Dedifferentiated amniotic fluid mesenchymal stem cell (primary cell): Measurements from ENCODE around the gene KRT12.

ENCODE experiments used
- DNase-seq: peaks from one replicate; pipeline ENCODE4 v3.0.0-alpha.2; 2016; ENCODE audit errors: extremely low spot score

The KRT12 gene

DNA sequence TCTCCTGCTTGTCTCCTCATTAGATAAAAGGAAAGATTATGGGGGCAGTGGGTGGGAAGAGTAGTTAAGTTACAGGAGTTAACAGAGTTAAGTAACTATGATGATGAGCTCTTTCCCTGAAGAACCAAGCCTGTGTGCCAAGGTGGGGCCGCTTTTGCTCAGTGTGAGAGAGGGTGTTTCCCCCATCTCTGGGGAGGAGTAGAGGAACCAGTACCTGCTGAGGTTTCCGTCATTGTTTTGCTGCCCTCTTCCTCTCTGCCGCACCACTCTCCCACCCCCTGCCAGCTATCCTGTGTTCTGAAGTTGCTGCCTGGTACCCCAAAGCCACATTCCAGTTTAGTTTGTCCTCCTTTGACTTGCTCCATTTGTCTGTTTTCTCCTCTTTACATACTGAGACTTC, 23.8 kb downstream of the KRT12 start:
- DNase-seq, result no peak

DNA sequence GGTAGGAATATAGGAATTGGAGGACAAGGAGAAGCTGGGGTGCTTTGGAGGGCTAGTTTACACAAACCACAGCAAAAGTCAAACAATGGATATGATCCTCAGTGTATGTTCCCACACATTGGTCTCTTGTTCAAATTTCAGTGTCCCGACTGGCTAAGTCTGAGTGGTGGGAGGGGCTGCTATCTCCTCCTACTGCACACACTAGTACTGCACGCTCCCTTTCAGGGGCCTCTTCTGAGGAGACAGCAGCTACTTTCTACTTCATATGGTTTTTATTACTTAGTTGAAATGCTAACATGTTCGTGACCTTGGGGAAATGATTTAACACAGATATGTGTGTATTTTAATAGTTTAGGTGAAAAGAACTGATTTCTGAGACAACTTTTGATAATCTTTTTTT, 25.8 kb downstream of the KRT12 start:
- peak; percentile 26 for DNase-seq

DNA sequence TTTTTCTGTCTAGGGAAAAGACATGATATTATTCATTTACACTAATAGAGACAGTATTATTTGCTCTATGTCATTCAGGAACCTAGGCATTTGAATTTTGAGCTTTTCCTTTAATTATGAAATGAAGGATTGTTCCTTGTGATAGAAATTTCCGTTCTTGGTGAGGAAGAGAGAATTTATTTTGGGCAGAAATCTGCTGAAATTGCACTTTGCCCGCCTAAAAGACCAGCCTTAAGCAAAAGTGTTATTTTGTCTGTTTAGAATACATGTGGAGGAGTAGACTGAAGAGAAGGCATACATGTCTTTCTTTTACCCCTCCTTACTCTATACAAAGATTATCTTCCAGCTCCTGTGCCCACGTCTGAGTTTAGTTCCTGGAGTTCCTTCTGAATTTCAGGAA, 27.8 kb downstream of the KRT12 start:
- DNase-seq, result no peak

DNA sequence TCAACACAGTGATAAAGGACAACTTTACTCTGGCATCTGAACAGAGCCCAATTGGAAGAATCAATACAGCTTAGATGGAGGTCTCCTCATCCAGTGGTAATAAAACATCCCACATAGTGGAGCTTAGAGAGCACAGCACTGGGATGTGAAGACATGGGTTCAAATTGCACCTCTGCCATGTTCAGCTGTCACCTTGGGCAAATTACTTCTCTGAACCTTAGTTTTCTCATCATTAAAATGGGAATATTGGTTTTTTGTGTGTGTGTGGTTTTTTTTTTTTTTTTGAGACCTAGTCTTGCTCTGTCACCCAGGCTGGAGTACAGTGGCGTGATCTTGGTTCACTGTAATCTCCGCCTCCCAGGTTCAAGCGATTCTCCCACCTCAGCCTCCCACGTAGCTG, 31.0 kb downstream of the KRT12 start:
- no peak for DNase-seq

DNA sequence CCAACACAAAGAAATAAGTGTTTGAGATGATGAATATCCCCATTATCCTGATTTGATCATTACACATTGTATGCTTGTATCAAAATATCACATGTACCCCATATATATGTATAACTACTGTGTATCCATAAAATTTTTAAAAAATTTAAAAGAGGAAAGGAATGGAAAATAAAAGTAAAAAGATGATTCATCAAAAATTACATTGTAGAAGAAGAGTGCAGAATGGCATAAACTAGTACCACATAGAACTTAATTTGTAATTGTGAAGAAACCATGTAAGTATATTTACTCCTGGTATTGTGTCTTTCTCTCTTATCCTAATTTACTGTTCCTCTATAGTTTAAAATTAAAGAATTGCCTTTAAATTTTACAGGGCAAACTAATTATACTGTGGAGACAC, 33.1 kb downstream of the KRT12 start:
- no peak for DNase-seq

DNA sequence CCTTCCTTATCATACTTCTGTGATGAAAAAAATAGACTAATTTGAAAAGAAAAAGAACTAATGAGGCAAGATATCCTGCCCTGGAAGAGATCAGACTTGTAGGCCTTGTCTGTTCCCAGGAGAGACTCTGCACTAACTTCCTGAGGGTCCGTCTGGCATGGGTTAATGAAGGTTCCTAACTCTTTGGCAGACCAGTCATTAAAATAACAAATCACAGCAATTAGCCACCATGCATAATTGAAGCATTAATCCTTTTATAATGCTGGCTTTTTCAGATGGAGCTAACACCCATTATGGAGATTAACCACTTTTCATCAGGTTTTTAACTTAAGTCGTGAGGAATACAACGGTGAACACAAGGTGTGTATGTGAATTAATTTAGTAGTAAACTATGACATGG, 34.2 kb downstream of the KRT12 start:
- no peak for DNase-seq

DNA sequence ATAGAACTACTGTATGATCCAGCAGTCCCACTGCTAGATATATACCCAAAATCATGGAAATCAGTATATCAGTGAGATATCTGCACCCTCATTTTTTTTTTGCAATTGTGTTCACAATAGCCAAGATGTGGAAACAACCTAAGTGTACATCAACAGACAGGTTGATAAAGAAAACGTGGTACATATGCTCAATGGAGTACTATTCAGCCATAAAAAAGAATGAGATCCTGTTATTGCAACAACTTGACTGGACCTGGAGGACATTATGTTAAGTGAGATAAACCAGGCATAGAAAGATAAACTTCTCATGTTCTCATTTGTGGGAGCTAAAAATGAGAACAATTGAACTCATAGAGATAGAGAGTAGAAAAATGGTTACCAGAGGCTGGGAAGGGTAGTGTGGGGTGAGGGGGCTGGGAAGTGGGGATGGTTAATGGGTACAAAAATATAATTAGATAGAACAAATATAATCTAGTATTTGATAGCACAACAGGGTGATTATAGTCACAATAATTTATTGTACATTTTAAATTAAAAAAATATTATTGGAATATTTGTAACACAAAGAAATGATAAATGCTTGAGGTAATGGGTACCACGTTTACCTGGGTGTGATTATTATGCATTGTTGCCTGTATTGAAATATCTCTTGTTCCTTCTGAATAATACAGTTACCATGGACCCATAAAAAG, 36.8 kb downstream of the KRT12 start:
- DNase-seq, result no peak

DNA sequence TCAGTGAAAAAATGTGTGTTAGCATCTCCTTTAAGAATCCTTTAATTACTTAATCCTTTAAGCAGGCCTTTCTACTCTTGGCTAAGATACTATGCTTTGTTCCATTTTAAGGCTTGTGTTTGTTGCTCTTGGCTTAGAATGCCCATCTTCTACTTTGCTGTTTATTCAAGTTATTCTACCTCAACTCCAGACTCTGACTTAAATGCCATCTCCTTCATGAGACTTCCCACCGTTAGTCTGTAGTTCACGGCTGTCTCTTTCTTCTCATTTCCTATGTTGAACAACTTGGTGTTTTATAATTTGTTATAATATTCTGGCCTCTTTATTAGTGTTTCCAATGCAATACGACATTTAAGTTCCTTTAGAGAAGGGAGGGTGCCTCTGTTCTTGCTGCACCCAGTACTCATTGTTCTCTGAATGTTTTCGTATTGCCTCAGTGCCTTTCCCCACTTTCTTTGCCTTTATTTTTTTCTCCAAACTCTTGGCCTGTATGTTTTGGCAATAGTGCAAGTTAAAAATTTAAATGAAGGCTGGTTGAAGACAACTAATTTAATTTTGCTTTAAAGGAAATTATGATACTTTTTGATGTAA, 38.5 kb downstream of the KRT12 start:
- DNase-seq, result no peak

DNA sequence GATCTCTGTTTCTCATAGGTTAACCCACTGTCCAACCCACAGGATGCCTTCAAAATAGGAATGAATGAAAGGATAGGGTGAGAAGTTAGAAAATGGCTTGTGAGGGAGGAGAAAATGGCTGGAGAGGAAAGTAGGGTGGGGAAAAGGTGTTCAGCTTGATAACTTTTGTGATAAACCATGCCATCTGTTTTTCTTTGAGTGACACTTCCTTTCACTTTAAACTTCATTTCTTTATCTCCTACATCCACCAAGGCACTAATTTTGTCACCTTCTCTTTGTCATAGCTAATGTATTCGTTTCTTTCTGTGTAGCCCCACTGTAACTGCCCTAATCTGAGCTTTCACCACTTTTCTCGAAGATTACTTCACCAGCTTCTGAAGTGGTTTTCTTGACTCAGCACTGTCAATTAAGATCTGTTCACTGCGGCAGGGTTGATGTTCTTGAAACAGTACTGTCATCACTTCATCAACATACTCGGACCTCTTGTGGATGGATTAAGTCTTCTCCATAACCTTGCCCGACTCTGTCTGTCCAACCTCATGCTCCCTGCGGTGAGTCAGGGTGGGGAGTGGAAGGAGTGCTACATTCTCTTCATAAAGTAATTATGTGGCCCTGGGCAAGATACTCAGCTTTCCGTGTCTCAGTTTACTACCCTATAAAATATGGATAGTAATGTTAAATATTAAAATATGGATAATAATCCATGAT, 39.1 kb downstream of the KRT12 start:
- no peak for DNase-seq

DNA sequence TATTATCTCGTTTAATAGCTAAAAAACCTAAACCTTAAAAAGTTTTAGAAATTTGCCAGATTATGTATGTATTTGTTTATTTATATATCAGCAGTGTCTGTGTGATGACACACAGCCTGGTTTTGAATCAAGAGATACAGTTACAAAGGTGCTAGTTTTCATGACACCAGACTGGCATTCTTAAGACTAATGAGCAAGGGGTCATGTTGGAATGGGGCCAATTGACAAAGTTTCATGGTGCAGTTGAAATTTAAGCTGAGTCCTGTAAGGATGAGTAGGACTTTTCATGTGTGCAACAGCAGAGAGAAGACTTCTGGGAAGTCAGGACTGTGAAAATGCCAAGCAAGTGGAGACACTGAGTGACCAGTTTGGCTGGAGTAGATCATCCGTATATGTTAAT, 41.4 kb downstream of the KRT12 start:
- DNase-seq, result no peak

DNA sequence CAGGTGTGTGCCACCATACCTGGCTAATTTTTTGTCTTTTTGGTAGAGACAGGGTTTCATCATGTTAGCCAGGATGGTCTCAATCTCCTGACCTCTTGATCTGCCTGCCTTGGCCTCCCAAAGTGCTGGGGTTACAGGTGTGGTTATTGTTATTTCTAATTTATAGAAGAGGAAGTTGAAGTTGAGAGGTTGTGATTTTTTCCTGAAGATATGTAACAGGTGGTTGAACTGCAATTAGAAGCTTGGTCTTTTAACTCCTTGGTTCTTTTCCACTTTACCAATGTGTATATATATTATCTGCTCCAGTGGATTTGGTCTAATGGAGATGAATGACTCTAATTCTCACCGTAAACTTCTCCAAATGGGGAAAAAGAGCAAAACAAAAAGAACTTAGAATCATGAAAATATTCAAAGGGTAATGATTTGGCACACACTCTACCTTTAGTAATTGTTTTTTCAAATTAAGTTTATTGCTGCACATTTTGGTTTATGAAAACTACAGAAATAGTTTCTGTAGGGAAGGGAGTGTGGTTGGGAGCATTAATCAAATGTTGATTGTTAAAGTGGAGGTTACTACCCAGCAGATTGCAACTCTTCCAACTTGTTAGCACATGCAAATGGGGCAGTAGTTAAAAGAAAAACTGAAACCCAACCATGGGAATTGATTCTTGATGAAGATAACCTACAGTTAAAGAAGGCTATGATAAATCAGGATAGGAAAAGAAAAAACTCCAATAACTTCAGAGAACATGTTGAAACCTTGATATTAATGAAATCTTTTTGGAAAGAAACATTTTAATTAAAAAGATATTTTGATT, 42.8 kb downstream of the KRT12 start:
- no peak for DNase-seq

DNA sequence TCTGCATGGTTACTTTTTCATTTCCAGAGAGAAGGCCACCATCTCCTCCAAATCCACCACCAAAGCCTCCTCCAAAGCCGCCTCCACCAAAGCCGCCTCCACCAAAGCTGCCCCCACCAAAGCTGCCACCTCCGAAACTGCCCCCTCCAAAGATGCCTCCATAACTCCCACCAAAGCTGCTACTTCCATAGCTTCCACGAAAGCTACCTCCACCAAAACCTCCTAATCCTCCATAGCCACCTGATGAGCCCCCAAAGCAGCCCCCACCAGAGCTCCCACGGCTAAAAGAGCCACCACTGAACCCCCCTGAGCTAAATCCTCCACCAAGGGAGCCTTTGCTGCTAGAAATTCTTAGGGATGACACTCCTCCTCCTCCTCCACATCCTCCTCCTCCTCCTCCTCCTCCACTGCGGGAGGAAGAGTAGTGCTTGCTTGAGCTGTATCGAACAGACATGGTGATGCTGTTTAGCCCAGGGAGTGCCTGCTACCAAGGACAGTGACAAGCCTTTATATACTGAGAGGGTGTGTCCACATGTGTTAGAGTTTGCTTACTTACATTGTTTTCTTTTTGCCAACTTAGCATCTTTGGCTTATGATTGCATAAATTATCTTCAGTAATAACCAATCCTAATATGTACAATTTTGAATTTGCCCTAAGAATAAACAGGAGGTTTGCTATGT, 44.8 kb downstream of the KRT12 start, which contains the start of gene KRT10:
Gene KRT10 (minus strand): TSS at position 483 of the 681 bp plus-strand sequence. CDS start 29 bp downstream, at position 454.
- no peak for DNase-seq

DNA sequence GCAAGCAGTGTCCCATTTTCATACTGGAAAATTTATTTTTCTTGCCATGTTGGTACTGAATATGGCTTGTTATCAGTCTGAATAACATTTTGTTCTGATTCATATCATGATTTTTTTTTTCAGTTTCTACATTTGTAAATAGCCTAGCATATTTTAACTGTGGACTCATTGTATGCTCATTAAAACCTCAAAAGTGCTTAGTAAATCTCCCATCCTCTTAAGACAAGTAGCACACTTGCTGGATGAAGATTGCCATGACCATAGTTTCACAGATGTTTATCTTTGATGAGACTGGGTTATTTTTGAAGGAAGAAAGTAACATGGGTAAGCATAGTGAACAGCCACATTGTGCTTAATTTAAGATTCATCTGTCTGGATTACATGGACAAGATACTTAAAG, 45.5 kb downstream of the KRT12 start:
- no peak for DNase-seq

DNA sequence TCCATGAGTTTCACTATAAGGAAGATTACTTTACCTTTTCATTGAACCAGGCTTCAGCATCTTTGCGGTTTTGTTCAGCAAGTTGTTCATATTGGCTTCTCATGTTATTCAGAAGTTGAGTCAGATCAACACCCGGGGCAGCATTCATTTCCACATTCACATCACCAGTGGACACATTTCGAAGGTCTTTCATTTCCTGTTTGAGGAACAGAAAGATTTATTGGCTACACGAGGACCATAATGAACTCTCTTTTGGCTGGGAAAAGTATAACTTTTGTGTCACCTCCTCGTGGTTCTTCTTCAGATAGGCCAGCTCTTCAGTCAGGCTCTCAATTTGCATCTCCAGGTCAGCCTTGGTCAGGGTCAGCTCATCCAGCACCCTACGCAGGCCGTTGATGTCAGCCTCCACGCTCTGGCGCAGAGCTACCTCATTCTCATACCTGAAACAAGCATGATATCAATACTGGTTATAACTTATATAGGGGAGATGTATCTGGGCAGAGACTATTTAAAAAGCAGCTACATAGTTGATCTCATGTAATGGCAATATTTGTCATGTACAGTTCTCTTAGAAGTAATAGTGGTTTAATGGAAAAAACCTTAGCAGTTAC, 46.7 kb downstream of the KRT12 start:
- no peak for DNase-seq

DNA sequence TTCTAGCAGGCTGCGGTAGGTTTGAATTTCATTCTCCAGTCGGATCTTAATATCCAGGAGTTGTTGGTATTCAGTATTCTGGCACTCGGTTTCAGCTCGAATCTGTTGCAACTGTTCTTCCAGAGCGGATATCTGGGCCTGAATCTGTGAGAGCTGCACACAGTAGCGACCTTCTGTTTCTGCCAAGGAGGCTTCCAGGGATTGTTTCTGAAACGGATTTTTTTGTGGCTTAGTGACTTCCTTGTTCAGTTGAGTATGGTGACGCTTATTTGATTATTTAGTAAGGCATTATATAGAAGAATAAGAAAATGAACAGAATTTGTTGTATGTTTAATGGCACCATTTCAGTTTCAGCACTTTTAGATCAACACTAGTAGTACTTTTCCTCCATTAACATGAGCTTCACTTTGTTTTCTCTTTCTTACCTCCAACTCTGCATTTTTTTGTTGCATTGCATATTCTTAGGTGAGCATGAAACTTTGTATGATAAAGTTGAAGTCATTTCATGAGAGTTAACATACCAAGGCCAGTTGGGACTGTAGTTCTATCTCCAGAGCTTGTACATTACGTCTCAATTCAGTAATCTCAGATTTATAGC, 47.4 kb downstream of the KRT12 start:
- DNase-seq, result no peak

DNA sequence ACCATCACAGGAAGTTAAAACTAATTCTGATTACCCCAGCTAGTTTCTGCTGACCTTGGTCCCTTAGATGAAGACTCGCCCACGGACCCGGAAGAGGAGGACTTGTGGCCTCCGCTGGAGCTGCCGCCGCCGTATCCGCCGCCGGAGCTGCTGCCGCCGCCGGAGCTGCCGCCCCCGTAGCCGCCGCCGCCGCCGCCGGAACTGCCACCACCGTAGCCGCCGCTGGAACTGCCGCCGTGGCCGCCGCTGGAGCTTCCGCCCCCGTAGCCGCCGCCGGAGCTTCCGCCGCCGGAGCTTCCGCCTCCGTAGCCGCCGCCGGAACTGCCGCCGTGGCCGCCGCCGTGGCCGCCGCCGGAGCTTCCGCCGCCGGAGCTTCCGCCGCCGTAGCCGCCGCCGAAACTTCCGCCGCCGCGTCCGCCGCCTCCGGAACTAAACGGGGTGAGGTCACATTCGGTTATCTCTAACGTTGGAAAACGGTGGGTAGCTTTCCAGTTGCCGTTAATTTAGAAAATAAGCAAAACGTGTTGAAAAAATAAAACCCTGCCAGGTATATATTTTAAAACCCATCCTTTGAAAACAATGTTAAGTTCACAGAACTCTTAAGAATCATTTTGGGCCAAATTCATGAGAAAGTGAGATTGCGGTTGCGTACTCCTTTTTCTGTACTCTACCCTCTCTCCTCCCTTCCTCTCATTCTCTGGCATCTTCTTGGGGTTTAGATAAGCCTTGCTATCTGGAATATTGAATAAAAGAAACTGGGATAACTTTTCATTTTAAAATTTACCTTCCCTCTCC, 48.1 kb downstream of the KRT12 start:
- peak; percentile 70 for DNase-seq

DNA sequence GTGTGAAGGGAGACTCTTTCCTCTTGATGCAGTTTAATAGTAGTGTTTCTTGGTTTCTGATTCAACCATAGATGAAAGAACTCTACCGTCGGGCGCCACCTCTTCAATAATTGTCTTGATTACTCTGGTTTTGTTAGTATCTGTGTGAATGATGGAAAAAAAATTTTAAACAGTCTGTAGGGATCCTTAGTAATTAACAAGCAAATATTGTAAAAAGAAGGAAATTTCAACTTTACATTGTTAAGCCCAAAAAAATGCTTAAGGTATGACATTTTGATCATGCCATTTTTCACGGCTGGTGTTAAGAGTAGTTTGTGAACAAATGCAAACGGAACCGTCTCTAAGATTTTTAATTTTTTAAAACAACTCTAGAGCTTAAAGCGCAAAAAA, 48.7 kb downstream of the KRT12 start:
- no peak for DNase-seq

DNA sequence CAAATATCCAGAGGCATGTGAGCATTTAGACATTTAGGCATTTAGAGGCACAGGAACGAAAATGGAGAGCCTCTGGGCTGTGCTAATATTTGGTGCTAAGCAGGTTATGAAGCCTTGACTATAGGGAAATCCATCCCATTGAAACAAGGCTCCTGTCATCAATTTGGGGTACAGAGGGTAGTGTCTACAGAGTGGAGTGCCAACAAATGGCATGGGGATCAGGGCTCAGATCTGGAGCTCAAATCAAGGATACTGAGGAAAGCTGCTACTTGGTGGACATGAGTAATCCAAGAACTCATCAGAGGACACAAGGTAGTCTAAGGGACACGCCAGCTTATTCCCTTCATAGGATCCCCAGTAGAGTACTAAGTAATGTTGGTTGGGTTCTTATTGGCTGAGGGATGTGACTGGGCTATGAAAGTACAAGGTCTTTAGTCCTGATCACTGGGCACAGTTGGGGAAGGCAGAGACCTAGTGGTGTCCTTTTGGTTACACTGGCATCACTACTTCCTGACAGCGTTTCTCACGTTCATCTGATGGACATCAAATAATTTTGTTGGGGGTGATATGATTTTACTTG, 49.8 kb downstream of the KRT12 start:
- no peak for DNase-seq

DNA sequence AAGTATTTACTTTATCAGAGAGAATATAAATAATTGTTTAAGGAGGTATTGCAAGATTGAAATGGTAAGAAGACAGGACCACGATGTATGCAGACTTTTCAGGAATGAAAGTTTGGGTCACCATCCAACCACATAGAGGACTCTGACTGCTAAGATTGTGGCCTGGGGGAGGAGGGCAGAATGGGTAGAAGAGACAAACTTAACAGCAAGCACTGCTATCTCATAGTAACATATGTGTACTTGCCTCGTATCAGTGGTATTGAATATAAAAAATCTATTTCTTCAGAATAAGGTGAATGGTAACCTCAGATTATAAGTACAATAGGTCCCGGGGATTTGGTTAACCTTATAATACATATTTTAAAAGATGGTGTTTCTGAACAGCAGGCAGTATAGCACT, 50.5 kb downstream of the KRT12 start:
- no peak for DNase-seq

DNA sequence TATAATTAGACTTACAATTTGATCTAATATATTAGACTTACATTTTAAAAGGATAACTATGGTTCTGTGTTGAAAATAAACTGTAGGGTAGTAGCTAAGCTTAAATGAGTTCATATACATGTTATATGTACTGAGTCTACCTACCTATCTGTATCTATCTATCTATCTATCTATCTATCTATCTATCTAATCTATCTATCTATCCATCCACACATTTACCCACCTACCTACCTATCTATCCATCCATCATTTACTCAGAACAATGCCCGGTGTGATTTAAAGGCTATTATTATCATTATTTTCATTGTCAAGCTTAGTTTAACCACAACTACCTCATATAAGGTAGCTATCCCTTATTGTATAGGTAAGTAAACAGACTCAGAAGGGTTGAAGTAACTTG, 51.6 kb downstream of the KRT12 start:
- DNase-seq, result no peak
